Amniotic epithelial cell (primary cell): ENCODE results near the gene FMO2.

Experiments
- DNase-seq: peaks from one replicate; pipeline ENCODE4 v3.0.0-alpha.2; 2010; ENCODE audit warnings: low read depth

The FMO2 gene, protein sequence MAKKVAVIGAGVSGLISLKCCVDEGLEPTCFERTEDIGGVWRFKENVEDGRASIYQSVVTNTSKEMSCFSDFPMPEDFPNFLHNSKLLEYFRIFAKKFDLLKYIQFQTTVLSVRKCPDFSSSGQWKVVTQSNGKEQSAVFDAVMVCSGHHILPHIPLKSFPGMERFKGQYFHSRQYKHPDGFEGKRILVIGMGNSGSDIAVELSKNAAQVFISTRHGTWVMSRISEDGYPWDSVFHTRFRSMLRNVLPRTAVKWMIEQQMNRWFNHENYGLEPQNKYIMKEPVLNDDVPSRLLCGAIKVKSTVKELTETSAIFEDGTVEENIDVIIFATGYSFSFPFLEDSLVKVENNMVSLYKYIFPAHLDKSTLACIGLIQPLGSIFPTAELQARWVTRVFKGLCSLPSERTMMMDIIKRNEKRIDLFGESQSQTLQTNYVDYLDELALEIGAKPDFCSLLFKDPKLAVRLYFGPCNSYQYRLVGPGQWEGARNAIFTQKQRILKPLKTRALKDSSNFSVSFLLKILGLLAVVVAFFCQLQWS

DNA sequence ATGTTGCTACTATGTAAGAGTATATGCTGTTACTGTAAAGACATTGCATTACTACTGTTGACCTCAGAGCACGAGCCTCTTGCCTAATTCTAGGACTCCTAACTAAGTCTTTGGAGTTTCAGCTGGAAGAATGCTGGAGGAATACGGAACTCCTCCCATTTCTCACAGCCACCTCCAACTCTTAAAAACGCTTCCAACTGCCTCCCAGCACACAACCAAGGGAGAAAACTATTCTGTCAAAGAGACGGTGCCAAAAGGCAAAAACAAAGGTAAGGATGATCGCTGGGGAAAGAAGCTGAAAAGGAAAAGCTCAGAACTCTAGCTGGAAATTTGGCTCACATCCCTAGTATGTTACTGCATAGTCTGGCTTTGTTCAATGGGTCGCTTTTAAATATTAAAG lies at the start of gene FMO2:
Gene FMO2, plus strand, starts transcription at position 210 of the 400 bp plus-strand sequence. CDS start 414 bp downstream, outside the sequence.
- DNase-seq: peak; percentile 3

DNA sequence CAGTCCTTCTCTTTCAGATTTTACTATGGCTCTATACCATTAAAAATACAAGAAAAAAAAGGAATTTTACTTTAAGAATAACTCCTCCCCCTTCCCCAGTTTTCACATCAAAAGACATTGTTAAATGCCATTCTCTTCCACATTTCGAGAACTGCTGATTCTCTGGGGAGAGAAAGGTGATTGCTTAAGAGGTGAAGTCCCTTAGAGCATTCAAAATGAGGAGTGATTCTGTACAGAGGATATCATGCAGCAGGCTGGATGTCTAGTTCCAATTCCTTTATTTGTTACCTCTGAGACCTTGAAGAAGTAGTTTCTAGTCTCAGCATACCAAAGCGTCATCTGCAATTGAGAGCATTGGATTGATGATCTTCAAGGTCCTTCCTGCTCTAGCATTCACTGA lies 47.5 kb upstream of the FMO2 start:
- DNase-seq: no peak

DNA sequence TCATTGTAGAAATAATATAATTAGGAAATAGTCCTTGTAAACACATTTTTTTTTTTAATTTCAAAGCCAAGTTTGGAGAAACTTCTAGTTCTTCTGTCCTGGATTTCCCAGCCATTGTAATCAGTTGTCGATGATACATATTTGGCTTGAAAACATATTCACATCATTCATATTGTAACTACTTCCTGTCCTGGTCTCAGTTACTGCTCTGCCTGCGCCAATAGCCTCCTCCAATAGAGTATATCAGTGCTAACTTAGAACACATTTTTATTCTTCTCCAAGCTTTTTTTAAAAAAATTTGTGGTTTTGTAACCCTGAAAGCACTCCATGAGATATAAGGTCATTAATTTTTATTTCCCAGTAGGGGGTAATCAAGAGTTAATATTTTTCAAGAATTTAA lies 46.1 kb upstream of the FMO2 start:
- no peak for DNase-seq

DNA sequence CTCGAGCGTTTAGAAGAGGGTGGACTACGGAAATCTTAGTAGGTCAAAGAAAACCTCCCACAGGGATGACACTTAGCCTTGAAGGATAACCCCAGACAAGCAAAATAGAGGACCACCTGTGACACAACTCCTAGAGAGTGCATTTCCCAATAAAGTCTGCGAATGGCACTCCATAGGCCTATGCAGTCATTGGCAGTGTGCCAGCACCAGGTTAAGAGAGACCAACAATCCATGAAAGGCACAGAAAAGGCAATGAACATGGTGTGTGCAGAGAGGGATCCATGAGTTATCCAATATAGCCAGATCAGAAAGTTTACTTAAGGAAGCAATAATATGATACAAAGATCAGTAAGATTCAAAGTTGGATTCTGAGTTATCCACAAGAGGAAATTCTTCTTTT lies 45.2 kb upstream of the FMO2 start:
- DNase-seq: no peak

DNA sequence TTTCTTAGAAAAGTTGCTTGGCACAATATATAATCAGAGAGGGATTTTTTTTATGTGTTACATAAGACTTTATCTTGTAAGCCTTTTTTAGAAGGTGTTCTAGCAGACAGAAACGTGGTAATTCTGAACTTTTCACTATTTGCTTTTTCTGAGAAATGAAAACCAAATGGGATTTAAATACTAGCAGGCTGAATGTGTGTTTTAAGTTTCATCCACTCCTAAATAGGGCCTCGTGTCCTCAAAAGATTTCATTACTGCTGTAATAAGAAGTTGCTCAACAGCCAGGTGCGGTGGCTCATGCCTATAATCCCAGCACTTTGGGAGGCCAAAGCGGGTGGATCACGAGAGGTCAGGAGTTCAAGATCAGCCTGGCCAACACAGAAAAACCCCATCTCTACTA lies 44.7 kb upstream of the FMO2 start:
- DNase-seq: peak; percentile 10

DNA sequence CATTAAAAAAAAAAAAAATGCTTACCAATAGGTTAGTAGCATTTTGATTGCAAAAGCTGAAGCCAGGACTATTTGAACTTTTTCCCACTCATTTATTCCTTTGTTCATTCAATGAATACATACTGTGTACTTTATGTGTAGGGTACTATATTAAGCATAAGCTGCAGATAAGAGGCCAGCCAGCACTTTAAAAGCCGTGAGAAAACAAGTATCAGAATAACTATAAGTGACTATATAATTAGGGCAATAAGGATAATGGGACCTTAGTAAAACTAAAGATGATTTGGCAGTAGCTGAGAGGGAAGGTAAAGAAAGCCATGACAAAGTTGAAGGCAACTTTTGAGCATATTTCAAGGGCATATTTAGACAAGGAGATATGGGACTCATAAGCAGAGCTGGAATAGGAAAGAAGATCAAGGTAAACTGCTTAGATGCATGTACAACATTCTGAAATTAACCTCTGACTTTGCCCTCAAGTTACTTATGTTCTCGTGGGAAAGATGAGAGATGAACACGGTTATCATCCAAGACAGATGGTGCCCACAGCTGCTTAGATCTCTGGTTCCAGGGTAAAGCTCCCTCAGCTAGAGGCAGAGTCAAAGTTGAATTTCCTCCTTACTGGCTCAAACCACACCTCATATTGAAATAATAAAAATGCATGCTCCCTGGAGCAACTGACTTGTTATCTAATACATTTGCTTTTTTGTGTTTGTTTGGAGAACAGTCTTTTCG lies 44.0 kb upstream of the FMO2 start:
- peak; percentile 38 for DNase-seq

DNA sequence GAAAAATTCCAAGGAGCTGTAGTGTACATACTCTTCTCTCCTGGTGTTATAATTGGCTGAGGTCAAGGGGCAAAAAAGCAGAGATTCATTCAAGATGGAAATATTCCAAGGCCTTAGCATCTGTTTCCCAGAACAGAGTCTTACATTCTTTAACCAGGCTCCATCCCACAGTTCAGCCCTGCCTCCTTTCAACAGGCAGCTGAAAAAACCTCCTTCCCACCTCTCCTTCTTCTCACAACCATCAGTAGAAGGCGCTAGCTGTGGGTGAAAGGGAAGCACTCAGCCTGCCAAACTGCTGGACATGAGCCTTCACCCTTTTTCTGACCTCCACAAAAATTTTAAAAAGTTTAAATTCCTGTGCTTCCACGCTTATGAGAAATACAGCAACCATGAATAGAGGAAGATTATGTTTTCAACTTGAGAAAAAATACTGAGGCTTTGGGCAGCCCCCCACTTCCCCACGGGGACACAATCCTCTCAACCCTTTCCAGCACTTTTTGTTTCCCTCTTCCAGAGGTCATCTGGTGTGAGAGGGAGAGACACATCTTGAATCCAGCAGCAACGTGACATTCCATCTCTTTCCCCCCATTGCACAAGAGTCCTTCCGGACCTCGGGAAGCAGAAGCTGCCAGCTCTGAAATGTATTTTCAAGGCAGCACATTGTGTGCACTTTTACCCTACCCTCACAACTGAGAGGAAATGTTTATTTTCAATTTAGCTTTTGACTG lies 43.2 kb upstream of the FMO2 start:
- DNase-seq: peak; percentile 67

DNA sequence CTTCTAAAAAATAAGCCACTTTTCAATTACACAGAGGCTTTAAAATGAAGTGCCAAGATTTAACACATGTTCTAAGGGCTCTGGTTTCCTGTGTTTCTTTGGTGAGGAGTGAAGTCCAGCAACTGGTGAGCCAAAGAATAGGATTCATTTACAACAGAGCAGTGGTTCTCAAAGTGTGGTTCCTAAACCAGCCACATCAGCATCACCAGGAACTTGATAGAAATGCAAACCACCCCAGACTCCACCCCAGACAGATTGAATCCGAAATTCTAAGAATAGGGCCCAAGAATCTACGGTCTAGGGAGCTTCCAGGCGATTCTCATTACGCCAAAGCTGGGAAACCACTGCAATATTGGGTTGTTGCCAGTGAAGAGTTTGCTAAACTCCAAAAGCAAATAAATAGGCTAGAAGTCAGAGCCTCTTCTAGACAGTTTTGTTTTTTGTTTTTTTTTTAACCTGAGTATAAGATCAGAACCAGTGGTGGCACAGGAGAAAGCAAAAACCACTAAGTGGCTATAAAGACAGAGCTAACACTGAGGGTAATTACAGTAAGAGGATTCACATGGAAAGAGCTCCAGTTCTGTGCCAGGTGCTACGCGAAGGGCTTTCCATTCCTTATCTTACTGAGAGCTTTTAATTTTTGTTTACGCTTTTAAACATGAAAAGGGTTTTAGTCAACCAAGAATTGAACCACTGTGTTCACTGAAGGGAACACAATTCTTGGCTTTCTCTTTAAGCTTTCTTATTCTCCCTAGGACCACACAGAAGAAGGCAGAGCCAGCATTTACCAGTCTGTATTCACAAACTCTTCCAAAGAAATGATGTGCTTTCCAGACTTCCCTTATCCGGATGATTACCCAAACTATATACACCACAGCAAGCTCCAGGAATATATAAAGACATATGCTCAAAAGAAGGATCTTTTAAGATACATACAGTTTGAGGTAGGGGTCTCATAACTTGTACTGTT lies 42.4 kb upstream of the FMO2 start:
- peak; percentile 21 for DNase-seq

DNA sequence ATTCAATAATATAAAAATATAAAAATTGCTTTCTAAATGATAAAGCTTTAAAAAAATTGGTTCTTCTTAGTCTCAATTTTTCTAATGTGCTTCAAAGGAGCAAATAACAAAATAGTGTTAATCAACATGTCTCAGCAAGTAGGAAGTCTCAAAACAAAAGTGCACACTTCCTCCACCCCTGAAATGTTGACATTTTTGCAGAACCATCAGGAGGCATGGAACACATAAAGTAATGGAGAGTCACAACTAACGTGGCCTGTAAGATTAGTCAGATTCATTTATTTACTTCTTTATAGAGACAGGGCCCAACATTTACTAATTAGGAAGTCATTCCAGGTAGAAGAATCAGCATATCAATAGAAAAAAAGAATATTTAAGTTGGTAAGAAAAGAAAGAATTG lies 34.9 kb upstream of the FMO2 start:
- DNase-seq: no peak

DNA sequence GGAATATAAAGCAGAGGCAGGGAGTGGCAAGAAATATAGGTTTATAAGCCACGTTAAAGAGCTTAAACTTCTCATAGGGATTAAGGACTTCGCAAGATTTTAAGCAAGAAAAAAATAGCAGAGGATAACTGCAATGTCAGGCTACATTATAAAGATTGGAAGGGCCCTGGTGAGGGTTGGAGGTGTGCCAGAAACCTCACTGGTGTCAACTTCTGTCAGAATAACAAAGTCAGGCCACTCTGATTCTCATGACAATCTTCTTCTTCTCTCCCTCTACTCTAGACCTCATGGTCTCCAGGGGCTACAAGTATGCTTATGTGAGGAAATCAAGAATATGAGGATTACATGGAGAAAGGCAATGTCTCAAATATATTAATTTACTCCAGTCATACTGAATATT lies 32.6 kb upstream of the FMO2 start:
- no peak for DNase-seq

DNA sequence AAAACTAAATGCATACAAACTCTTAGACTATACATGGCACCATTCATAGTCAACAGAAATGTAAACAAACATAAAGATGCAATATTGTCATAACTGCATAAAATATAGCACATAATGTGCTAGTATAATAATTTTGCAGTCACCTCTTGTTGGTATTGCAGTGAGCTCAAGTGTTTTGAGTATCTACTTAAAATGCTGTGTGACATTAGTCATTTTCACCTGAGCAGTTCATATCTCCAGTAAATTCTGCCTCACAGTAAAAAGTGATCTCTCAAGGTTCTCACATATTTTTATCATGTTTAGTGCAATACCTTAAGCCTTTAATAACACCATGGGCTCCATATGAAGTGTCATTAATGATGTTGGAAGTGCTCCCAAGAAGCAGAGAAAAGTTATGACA lies 29.6 kb upstream of the FMO2 start:
- DNase-seq: no peak

DNA sequence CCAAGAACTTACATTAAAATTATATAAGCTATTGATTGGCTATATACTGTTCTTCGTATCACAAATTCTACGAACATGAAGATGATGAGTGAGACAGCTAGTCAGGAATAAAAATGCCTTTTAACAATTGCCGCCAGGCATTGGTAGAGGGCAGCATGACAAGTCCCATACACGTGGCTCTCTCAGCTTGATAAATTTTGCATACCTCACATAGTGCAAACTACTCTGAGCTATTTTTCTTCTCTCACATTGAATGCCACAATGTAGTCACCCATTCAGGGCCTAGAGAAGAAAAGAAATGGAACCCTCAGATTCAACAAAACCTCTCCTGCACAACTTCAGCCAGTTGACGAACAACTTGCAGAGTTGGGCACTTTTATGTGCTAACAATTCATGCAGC lies 27.0 kb upstream of the FMO2 start:
- DNase-seq: no peak

DNA sequence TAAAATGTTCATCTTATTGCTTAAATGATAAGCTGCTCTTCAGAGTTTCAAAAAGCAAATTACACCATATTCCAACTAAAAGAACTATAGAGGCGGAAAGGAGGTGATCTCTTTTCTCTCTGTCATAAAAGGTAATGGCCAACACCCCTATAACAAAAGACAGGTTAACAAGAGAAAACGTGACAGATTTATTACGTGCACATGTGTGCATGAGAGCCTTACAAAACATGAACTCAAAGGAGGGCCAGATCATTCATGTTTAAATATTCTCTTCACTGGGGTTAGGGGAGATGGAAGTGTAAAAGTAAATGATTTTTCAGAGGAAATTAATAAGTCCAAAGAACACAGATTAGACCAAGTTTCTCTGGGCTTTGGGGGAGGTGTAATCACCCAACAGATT lies 26.5 kb upstream of the FMO2 start:
- no peak for DNase-seq

DNA sequence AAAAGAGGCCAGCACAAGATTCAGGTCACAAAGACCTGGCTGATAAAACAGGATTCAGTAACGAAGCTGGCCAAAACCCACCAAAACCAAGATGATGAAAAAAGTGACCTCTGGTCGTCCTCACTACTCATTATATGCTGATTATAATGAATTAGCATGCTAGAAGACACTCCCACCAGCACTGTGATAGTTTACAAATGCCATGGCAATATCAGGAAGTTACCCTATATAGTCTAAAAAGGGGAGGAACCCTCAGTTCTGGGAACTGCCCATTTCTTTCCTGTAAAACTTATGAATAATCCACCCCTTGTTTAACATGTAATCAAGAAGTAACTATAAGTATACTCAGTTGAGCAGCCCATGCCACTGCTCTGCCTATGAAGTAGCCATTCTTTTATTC lies 26.0 kb upstream of the FMO2 start:
- DNase-seq: no peak

DNA sequence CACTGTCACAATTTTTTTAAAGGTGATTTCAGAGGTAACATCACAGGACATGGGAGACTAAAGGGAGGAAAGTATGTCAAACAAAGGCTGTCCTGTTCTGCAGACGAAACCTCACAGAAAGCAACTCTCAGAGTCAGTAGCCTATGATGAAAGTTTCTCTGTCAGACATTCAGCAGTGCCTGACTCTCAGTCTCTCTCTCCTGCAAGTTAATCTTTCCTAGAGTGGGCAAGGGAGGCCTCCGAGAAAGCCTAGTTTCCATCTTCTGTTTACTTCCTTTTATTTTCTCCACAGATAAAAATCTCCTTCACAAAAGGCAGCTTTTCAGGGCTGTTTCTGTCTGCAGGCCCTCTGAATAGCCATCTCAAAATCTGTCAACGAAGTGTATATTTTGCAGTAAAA lies 24.9 kb upstream of the FMO2 start:
- no peak for DNase-seq

DNA sequence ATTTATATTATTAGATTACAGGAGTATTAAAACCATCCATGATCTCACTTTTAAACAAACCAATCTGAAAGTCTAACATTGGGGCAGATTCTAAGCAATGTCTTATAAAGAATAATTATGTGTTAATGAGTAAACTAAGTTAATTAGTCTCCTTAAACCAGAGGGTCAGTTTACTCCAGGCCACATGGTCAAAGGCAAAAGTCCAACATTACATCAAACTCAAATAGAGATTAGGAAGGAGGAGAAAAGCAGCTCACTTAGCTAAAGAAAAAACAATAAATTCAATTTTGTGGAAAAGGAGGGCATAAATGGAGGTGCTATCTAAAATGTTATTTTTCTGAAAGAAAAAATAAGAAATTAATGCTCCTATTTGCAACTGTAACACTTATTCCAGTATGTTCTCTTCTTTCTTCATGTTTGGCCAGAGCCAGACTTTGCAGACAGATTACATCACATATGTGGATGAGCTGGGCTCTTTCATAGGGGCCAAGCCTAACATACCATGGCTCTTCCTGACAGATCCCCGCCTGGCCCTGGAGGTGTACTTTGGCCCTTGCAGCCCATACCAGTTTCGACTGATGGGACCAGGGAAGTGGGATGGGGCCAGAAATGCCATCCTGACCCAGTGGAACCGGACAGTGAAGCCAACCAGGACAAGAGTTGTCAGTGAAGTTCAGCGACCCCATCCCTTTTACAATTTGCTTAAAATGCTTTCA lies 24.3 kb upstream of the FMO2 start:
- DNase-seq: no peak

DNA sequence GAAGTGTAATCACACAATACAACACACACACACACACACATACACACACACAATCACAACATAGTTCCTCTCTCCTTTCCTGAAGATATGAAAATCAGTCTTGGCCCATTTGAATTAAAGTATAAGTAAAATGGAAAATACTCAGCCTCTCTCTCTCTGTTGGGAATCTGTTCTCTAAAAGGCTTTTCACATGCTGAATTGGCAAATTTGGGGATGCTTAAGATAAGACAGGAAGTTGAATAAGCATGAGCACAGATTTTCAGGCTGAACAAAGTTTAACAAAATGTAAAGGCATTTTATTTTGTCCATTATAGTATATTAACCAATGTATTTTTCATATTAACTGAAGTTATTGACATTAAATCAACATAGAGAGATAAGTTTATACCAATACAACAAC lies 23.7 kb upstream of the FMO2 start:
- DNase-seq: no peak

DNA sequence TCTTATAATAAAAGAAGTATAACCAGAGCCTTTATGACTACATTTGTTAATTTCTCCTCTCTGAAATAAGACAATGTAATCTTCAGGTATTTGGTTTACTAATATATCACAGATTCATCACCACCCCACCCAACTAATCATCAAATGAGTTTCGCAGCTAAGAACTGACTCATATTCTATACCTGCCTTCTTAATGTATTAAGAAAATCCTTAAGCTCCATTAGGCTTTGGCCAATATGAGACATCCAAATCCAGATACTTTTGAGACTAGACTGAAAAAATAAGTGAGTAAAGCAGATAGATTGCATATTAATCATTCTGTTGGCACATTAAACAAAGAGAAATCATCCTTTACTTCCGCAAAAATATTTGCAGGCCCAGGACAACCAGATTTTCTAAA lies 18.7 kb upstream of the FMO2 start:
- DNase-seq: no peak

DNA sequence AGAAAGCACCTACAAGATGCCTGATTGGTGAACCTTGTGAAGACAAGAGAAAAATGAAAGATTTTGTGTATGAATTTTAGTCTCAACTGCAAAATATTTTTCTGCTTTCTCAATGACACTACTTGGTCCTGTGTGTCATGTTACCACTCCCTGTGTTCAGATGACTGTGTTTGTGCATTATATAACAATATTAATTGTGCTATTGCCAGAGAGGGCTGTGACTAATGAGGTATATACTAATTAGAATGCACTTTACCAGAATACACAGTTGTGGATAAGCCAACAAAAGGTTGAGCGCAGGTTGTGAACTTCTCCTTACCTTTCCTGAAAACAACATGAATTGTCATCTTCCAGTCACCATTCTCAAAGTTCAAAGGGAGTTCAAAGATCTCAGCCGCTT lies 17.3 kb upstream of the FMO2 start:
- DNase-seq: no peak

DNA sequence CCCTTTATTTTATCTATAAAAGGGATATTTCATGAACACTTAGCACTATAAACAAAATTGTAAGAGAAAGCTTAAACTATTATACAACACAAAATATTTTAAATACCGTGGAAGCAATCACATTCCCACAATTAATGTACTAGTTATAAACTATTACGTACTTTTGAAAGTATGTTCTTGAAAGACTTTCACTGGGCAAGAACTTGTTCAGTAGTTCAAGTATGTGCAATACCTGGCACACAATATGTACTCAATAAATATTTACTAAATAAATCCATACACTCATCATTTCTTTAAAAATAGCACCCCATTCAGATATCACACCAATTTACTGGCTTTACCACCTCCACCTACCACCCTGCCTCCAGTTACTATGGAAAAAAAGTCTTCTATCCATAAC lies 12.6 kb upstream of the FMO2 start:
- DNase-seq: no peak

DNA sequence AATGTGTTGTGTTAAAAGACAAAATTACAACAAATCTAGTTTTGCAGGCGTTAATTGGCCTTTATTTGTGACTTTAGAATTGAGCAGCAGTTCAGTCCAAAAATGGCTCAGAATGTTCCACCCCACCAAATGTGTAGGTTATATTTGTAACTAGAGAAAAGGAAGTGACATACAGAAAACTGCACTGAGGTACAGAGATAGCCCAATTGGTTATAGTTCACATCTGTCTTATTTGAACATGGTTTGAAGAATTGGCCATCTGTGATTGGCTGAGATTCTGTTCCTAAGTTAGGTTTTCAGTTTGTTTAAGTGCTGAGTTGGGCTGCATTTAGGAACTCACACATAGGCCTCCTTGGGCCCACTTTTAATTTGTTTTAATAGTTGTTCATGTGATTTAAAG lies 12.0 kb upstream of the FMO2 start:
- DNase-seq: no peak
